Muscle of arm (tissue), 12 donors: Measurements from ENCODE around the gene BMPR1B. TPM values are rescaled to one million over a fixed set of nuclear protein-coding genes. Genes with fewer than 3 reads are reported as not detected.
"Not testable (repeated sequence)": the region's sequence is repeated elsewhere in the genome, so short reads cannot be mapped to it uniquely, and the experiment has no call there.

Experiments
- DNase-seq: peaks from one replicate; pipeline ENCODE4 v3.0.0-alpha.2; 2013
- polyA plus RNA-seq, 12 donors: library from polyadenylated mRNA; unstranded; fragments of 120-200 nt; gene quantifications; one replicate each; pipeline ENCODE4 v1.2.1, GENCODE V29; 2013; ENCODE audit not compliant: insufficient read length in 12 of 12

The BMPR1B gene
- polyA plus RNA-seq, 12 donors: 5.3 to 24.5 (median 13.6) TPM; not detected in 1

DNA sequence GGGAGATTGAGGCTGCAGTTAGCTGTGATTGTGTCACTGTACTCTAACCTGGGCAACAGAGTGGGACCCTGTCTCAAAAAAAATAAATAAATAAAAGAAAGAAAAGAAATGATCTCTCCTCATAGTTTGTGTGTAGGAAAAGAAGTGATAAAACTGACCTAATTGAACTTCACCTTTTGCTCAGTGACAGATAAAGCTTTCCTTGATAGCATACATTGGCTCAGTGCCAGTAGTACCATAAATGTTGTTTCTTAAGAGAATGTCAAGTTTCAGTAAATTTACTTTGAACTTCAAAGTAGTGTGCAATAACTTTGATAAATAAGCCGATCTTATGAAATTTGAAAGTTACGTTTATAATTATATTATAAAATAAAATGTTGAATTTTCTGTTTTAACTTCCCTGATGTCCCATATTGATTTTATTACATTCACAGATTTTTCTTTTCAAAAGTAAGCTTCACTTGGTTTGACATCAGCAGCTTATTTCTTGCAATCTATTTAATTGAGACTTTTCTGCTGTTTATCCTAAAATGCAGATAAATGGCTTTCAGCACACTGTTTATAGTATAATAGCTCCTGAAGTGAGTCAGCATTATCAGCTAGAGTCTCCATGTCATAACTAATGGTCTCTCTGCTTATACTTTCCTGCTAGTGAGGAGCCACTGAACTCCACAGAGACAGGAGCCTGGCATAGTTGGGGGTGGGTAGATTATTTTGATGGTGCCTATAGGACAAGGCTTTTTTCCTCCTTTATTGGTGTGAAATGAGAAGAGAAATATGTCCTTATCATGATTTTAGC is 330.1 kb downstream of the BMPR1B start:
- DNase-seq: no peak

DNA sequence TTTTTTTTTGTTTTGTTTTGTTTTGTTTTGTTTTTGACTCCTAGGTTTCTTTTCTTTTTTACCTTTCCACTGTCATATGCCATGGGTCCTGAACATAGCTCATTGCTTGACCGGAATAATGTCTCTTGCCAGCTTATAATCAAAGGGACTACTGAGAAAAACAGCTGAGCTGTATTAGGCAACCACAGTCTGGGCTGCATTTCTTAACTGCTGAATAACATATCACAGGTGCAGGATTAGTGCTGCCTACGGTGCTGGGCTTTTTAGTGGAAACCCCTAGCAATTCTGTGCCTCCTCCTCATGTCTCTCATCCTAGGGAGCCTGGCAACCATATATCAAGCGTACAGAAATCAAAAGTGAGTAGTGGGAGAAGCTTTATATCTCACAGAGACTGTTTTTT is 333.5 kb downstream of the BMPR1B start:
- peak; percentile 31 for DNase-seq

GRCh38 chr4:95092766-95093165 is 335.0 kb downstream of the BMPR1B start:
- DNase-seq: peak; percentile 25

GRCh38 chr4:95093460-95093859 is 335.7 kb downstream of the BMPR1B start:
- no peak for DNase-seq

DNA sequence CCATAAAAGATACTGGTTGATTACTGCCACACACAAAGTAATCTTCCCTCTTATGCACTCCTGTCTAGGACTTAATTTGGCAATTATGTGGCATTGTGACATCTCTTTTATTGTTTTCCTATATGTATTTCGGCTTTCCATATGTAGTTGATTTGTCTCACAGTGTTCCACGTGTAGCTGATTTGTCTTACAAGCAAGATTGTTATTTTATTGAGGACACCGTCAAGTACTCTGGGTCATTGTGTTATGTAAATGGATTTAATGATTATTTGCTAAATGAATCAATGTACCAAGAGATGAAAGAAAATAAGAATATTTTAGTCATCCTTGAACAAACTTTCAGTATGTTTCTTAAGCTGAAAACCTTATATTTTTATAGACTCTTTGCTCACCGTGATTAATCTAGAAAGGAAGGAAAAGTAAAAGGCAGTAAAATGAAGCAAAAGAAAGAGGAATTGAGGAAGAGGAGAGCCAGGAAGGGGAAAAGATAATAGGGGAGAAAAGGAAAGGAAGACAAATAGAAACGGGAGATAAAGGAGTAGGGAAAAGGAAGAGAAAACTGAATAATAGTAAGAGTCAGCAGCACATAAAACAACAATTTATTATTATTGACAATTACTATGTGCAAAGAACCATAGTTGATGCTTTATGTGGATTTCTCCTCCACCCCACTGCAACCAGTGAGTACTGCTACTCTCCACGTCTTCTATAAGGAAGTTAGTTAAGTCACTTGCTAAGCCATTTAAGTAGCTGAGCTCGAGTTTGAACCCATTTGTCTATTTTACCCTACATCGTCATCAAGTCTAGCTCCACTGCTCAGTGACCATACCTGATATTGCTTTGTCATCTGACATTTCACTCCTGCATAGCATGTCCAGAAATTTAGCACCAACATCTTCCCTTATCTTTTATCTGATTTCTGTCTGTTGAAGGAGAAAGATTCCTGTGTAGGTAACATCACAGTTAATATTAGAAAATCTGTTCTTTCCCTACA is 336.5 kb downstream of the BMPR1B start:
- no peak for DNase-seq

DNA sequence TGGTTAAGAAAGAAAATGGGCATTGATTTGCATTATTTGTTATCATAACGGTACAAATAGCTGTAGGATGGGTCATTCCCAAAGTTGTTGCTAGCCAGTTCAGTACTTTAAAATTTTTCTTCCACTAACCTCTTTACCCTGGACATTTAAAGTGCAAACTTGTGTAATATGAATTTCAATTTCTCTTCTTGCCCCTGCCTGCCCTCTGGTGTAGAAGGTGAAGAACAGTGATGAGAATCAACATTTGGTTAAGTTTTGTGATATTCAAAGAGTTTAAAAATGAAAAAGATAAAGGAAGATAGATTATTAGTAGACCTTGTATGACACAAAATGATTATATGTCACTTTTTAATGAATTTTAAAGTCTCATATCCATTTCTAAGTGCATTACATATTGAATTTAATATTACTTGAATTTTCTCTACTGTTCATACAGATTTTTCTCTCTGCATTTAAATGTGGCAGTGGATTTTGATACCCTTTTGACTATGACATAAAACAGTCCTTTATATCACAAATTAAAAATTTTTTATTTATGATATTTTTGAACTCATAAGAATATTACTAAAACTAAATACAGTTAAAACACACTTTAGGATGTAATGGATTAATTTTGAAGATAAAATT is 337.7 kb downstream of the BMPR1B start:
- peak; percentile 49 for DNase-seq

GRCh38 chr4:95102162-95102790 is 344.5 kb downstream of the BMPR1B start:
- no peak for DNase-seq

DNA sequence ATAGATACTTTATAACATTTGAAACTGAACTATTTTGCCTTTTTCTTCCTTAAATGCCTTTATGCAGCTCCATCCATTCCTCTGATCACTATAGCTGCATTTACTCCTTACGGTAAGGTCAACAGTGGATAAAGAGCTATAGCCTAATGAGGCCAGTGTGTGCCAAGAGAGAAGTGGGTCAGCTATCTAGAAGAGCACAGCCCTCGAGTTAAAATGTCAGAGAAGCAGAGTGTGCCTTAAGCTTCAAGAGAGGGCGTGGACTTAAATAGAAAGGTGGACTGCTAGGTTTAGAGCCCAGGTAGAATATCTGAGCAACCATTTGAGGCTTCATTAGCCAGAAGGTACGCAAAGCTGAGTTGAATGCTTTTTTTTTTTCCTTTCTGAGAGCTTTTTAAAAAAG is 347.4 kb downstream of the BMPR1B start:
- DNase-seq: no peak

- DNase-seq: no peak
Observed at GRCh38 chr4:95105983-95106382, 348.2 kb downstream of the BMPR1B start.

GRCh38 chr4:95106408-95106928 is 348.7 kb downstream of the BMPR1B start:
- no peak for DNase-seq

DNA sequence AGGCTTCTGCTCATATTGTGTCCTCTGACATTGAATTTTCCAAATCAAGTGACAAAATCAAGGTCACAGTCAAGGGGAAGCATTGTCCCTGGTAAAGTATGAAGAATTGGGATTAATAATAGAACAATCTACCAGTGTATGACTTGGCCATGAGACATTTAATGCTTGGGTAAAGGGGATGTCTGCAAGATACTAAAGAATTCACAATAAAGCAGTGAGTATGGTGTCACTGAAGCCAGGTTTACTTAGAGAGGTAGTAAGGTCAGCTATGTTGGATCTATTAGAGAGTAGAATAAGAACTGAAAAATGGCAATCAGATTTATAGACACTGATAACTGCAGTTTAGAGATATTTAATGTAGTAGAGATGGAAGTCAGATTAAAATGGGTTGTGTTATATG is 349.2 kb downstream of the BMPR1B start:
- no peak for DNase-seq

DNA sequence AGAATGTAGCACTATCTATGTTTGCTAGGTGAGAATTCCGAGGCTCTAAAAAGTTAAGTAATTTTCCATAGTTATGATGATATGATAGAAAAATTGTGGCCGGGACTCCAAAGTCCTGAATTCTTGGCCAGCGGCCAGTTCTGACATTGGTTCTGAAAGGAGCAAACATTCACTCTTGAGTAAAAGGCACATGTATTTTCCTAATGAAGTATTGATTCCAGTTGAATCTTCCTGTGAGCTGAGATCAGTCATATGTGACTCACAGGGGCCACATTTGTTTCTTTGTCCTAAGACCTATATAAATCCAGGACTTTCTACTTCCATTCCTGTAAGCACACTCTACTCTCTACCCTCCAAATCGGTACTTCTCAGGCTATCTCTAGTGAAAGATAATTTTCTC is 349.9 kb downstream of the BMPR1B start:
- no peak for DNase-seq

GRCh38 chr4:95108883-95109421 is 351.2 kb downstream of the BMPR1B start:
- DNase-seq: no peak

DNA sequence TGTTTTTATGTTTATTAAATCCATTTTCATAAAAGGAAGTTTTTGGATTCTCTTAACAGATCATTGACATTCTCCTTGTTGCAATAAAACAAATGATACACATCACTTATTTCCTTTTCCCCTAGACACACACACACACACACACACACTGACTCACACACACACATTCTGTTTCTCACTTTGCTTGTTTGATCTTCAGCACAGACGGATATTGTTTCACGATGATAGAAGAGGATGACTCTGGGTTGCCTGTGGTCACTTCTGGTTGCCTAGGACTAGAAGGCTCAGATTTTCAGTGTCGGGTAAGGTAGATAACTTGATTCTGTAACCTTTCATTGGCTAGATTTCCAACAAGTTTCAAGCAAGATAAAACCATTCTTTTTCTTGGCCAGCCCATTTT is 356.8 kb downstream of the BMPR1B start:
- DNase-seq: no peak

- no peak for DNase-seq
Observed at GRCh38 chr4:95118497-95118896, 360.7 kb downstream of the BMPR1B start.

- DNase-seq: no peak
Observed at GRCh38 chr4:95120456-95120855, 362.7 kb downstream of the BMPR1B start.

- no peak for DNase-seq
Observed at GRCh38 chr4:95122001-95122400, 364.2 kb downstream of the BMPR1B start.

DNA sequence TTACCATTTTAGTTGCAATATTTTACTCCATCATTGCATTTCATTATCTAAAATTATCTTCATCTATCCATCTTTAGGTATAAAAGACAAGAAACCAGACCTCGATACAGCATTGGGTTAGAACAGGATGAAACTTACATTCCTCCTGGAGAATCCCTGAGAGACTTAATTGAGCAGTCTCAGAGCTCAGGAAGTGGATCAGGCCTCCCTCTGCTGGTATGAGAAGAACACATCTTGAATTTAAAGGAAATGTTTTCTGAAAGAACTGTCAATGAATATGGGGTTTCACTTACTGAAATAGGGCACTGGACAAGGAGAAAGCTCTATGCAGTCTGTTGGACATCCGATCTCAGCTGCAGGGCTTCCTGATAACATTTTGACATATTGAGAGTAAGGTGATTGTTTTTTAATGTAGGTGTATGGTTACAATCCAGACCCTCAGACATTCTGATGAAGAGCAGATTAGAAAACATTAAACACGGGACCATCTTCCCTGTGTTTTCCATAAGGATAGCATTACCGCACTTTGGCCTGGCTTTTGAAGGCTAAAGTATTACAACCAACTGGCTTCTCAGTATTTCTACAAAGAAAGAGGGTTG is 367.2 kb downstream of the BMPR1B start:
- DNase-seq: peak; percentile 57

- no peak for DNase-seq
Observed at GRCh38 chr4:95129031-95129430, 371.3 kb downstream of the BMPR1B start.

DNA sequence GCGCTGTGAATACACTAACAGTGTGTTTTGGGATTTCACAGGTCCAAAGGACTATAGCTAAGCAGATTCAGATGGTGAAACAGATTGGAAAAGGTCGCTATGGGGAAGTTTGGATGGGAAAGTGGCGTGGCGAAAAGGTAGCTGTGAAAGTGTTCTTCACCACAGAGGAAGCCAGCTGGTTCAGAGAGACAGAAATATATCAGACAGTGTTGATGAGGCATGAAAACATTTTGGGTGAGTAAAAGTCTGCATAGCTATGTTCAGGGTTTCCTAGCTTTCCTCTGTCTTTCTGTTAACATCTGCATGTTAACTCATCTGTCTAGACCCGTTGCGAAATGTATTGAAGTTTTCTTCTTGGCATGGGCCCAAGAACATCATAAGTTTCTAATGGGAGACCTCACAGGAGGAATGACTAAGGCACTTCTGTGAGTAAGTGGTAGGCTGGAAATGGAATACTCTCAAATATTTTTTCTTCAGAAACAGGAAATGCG is 372.1 kb downstream of the BMPR1B start:
- DNase-seq: peak; percentile 83

DNA sequence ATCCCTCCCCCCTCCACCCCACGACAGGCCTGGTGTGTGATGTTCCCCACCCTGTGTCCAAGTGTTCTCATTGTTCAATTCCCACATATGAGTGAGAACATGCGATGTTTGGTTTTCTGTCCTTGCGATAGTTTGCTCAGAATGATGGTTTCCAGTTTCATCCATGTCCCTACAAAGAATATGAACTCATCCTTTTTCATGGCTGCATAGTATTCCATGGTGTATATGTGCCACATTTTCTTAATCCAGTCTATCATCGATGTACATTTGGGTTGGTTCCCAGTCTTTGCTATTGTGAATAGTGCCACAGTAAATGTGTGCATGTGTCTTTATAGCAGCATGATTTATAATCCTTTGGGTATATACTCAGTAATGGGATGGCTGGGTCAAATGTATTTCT is 376.3 kb downstream of the BMPR1B start:
- DNase-seq: not testable (repeated sequence)
